Right lobe of liver (tissue), 6 donors: ENCODE results near the gene RBFOX2. TPM values are rescaled to one million over a fixed set of nuclear protein-coding genes. Genes with fewer than 3 reads are reported as not detected.

ENCODE experiments used
- ATAC-seq, 4 donors: fragments of 200-7000 bp; cut with Tn5 transposase; one replicate each; pipeline ENCODE4 v1.9.1; 2020; ENCODE audit warnings: mild to moderate bottlenecking in 4 of 4, moderate library complexity in 4 of 4
- DNase-seq, 3 donors: peaks; one replicate each; pipeline ENCODE4 v3.0.0-alpha.2; 2020
- H3K27ac ChIP-seq, 3 donors: fragments of 200-600 bp; one replicate each; pipeline ENCODE4 v1.8.0; 2022
- H3K27me3 ChIP-seq, 2 donors: fragments of 200-600 bp; one replicate each; pipeline ENCODE4 v1.8.0; 2022
- H3K36me3 ChIP-seq, 4 donors: fragments of 200-600 bp; sonication (generic) in 1 of 4; one replicate each; pipeline versions ENCODE4 v1.5.1 to v1.8.0; 2017 to 2022; ENCODE audit warnings: control low read depth in 1 of 4
- H3K4me1 ChIP-seq, 4 donors: fragments of 200-600 bp; sonication (generic) in 1 of 4; one replicate each; pipeline versions ENCODE4 v1.5.1 to v1.8.0; 2017 to 2022; ENCODE audit warnings: control low read depth in 1 of 4
- H3K4me3 ChIP-seq, 3 donors: fragments of 200-600 bp; one replicate each; pipeline ENCODE4 v1.8.0; 2022
- H3K9me3 ChIP-seq, 4 donors: fragments of 200-600 bp; sonication (generic) in 1 of 4; one replicate each; pipeline versions ENCODE4 v1.5.1 to v1.8.0; 2017 to 2022; ENCODE audit warnings: control low read depth in 1 of 4
- CTCF ChIP-seq, 4 donors: fragments of 200-600 bp in 3 of 4; fragments of 450-650 bp in 1 of 4; IDR thresholded peaks; one replicate each; pipeline versions ENCODE4 v1.5.1 to v1.8.0; 2016 to 2022; ENCODE audit warnings: antibody characterized with exemption in 4 of 4, mild to moderate bottlenecking in 2 of 4
- POLR2A ChIP-seq: fragments of 450-650 bp; IDR thresholded peaks from one replicate; pipeline ENCODE4 v1.6.1; 2017; ENCODE audit warnings: antibody characterized with exemption, mild to moderate bottlenecking
- WGBS: methylation state at CpG from one replicate; pipeline ENCODE4 v1.1.6; 2018; ENCODE audit warnings: low coverage, low lambda C conversion rate; ENCODE audit not compliant: insufficient coverage; ENCODE audit errors: missing lambda C conversion rate; 5-methylcytosine and 5-hydroxymethylcytosine counted together
- intact Hi-C, 2 donors: fragments of 100-400 bp; cut with DNase I; formaldehyde crosslinking; loops; one replicate each; pipeline versions ENCODE4 v1.11.2 to v1.14.1; 2022
- total RNA-seq, 6 experiments: library from RNA; depleted of rRNA in 2 of 6; stranded (reverse); fragments of >200 nt in 2 of 6; fragmentation: NEBNext Ultra II Directional in 3 of 6; extraction: Animal tissue kit (Norgen Biotek cat#: 25700) in 3 of 6; gene quantifications; one replicate each; pipeline versions ENCODE4 v1.1.0 to v1.2.4, GENCODE V29; 2016 to 2023
- donor health status: DM: no; HTN: yes; CAD: no.
- donor health status: DM: no; HTN: no; CAD: no.
- donor health status: DM: no; HTN: no; CAD: no.
- donor health status: DM: no; HTN: yes; CAD: no.
- donor health status: DM: no; HTN: yes; CAD: no.

Gene RBFOX2
- total RNA-seq, 6 experiments from 2014 or later: 23.9 to 36.5 (median 29.5) TPM

GRCh38 chr22:35728639-35729308, 299.9 kb downstream of the RBFOX2 start:
- no peak overlapping the region for H3K4me3 ChIP-seq
- peaks cover 0 to 6% (median 0%) of the 10 kb centered on the region in 4 donors for H3K4me1 ChIP-seq
- H3K27ac ChIP-seq: no peak overlapping the region
- DNase-seq (peak; percentile 57 to 72 (median 63)), ATAC-seq (peak; percentile 44 to 91 (median 57))
- peak in 2 of 4 donors; percentile 10 to 23 for TF ChIP-seq CTCF (IDR thresholded peaks at IDR 0.05)
- no peak for TF ChIP-seq POLR2A
- H3K36me3 ChIP-seq: no peaks in the 10 kb centered on the region
- intact Hi-C loops: no loop called here
- H3K27me3 ChIP-seq: no peaks in the 10 kb centered on the region
- no peaks in the 10 kb centered on the region for H3K9me3 ChIP-seq
- WGBS: 57% methylated on average over 7 of the region's 12 CpGs

- Histone ChIP-seq H3K4me1 (no peaks in the 10 kb centered on the region), H3K27ac (no peak overlapping the region), H3K36me3 (no peaks in the 10 kb centered on the region), H3K27me3 (no peaks in the 10 kb centered on the region), H3K9me3 (no peaks in the 10 kb centered on the region), H3K4me3 (no peak overlapping the region)
- 80% methylated on average over 11 of the region's 11 CpGs for WGBS
- ATAC-seq: no peak
- TF ChIP-seq CTCF (IDR thresholded peaks at IDR 0.05): no peak
- TF ChIP-seq POLR2A: no peak
- no peak for DNase-seq
- intact Hi-C loops: no loop called here
Measured at GRCh38 chr22:35727436-35727835, 301.2 kb downstream of the RBFOX2 start.

GRCh38 chr22:35726933-35727332, 301.7 kb downstream of the RBFOX2 start:
- TF ChIP-seq CTCF (IDR thresholded peaks at IDR 0.05) (no peak), POLR2A (no peak)
- Histone ChIP-seq H3K36me3 (no peaks in the 10 kb centered on the region), H3K4me3 (no peak overlapping the region), H3K4me1 (no peaks in the 10 kb centered on the region), H3K27me3 (no peaks in the 10 kb centered on the region), H3K9me3 (no peaks in the 10 kb centered on the region), H3K27ac (no peak overlapping the region)
- no peak for DNase-seq
- ATAC-seq: no peak
- WGBS: 80% methylated on average over 6 of the region's 15 CpGs
- intact Hi-C loops: no loop called here

GRCh38 chr22:35726398-35726797, 302.2 kb downstream of the RBFOX2 start:
- H3K4me3 ChIP-seq: no peak overlapping the region
- WGBS: 70% methylated on average over 2 of the region's 6 CpGs
- no peak for ATAC-seq
- H3K9me3 ChIP-seq: no peaks in the 10 kb centered on the region
- H3K36me3 ChIP-seq: no peaks in the 10 kb centered on the region
- intact Hi-C loops: no loop called here
- no peak overlapping the region for H3K27ac ChIP-seq
- TF ChIP-seq POLR2A: no peak
- TF ChIP-seq CTCF (IDR thresholded peaks at IDR 0.05): no peak
- no peaks in the 10 kb centered on the region for H3K4me1 ChIP-seq
- H3K27me3 ChIP-seq: no peaks in the 10 kb centered on the region
- DNase-seq: no peak
